ENCODE measurements around the gene PRKCQ.
"Not testable (repeated sequence)": the region's sequence is repeated elsewhere in the genome, so short reads cannot be mapped to it uniquely, and the experiment has no call there.

Gene PRKCQ

DNA sequence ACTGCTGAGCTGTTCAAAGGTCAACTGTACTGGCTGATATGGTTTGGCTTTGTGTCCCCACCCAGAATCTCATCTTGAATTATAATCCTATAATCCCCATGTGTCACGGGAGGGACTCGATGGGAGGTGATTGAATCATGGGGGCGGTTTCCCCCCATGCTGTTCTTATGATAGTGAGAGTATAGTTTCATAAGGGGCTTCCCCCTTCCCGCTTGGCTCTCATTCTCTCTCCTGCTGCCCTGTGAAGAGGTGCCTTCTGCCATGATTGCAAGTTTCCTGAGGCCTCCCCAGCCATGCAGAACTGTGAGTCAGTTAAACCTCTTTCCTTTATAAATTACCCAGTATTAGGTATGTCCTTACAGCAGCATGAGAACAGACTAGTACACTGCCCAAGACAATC is 140.2 kb downstream of the PRKCQ start:
- not testable (repeated sequence) for DNase-seq

DNA sequence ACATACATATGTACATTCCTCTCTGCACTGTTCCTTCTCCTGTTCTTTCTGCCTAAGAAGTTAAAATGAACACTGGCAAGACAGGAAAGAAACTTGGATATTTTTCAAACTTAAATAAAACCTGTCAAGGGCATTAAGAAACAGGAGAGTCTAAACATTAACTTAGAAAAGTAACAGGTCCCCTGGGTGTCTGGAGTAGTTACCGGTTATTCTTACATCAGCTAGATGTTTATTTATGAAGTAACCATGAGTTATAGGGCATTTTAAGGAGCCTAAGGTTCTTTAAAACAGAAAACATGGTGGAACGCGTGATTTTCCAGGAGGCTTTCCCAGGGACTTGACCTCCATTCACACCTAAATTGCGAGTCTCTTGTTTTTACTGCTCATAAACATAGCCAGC is 148.2 kb downstream of the PRKCQ start:
- no peak for DNase-seq

DNA sequence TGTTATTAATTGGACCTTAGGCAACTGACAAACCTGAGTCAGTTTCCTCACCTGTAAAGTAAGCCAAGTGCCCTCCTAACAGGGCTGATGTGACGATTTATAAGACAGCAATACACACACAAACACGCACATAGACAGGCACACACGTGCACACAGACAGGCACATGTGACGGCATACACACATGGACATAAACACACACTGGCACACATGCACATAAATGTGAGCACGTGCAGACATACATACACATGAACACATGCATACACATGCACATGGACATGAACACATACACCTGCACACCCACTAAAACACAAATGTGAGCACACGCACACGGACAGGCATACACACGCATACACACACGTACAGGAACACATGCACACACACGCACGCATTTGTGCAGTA is 148.9 kb downstream of the PRKCQ start:
- DNase-seq: no peak

DNA sequence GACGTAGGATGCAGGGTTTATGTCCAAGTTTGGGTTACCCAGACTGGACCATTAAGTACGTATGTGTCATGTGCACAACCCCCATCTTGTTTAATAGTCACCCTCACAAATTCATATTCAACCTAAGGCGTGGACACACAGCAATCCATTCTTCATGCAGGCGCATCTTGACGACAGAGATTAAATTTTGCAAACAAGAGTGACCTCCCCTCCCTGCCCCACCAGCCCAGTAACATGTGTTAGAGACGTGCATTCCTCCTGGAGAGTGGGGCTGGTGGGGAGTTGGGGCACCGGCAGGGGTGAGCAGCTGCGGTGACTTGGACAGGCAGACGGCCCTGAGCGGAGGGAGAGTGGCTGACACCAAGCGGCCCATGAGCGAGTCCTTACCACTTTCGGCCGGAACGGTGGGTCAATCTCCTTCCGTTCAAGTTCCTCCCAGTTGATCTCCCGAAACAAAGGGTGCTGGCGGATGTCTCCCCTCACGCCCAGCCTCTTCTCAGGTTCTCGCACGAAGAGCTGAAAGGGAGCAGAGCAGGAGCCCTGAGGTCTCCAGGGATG is 149.6 kb downstream of the PRKCQ start:
- no peak for DNase-seq

DNA sequence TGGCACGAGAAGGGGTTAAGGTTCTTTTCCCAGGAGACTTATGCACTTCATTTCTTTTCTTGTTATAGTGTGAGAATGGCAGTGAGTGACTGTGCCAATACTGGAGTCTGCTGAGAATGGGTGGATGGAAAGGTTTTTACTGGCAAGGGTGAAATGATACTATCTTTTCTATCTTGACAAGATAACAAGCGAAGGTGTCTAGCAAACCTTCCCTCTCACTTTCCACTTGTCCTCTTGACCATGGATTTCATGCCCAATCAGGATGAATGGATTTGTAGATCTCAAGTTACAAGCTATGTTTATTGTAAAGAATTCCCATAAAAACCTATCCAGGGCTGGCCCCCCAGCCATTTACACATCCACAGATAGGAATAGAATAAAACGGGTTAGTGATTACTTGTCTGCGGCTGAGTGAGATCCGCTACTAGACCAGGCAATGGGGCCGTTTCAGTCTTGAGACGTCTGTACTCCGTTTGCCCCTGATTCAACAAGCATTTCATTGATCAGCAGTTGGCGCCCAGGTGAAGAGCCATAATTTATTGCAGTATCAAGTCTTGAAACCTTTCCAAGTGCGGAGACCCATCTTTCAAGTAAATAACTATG is 152.6 kb downstream of the PRKCQ start:
- DNase-seq: no peak

DNA sequence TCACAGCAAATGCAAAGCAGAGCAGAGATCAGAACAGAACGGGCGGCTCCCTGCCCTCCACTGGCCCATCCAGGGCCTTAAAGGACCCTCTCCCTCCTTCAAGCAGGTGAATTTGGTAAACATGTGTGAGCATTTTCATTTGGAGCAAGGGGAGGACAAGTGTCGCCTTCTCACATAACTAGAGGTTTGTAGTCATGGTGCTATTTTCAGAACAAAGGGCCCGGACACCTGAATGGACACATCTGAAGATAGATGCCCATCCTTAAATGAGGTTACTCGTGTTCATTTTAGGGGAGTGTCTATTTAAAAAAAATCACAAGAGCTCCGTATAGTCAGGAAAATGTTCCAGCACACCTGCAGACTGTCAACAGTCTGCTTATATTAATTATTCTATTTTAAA is 153.8 kb downstream of the PRKCQ start:
- no peak for DNase-seq

DNA sequence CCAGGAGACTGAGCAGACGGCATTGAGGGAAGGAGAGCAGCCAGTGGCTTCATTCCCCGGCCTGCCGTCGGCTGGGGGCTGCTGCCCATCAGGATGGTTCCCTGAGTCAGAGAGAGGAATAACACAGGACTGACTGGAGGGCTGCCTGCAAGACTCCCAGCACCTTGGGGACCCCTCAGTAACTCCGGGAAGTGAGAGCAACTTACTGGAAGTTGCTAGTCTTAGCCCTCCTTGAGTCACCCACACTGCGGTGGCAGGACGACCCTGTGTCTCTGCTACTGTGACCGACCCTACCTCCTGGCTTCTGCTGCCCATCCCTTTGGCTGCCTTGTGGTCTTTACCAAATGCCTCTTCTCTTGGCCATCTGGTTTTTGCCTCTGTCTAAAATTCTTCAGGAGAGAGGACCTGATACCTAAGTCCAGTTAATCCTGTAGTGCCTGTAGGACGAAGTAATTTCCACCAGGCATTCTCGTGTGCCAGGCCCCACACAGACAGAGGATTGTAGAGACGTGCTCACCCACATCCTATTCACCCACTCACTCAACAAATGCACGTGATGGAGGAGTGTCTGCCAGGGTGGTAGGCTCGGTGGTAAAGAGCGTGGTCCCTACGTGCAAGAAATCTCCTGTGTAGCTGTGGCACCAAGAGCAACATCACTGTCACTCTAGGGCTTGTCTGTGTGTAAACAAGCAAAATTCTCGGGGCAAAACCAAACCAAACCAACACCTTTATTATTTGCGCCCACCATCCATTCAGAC is 156.5 kb downstream of the PRKCQ start:
- no peak for DNase-seq

DNA sequence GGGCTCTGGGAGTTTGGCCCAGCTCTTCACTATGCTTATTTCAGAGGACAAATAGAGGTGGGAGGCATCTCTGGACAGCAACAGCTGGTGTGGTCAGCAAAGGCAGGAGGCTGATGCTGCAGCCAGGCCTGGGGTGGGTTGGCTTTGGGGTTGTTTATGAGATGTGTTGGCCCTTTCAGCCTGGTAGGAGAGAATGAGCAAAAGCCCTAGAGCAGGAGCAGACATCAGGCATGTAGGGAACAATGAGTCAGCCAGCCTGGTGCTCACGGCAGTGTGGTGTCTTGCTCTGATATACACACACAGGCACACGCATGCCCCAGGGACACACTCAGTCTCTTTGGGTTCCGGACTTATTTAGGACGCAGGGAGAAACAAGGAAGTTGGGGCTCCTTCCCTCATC is 157.1 kb downstream of the PRKCQ start:
- DNase-seq: no peak

DNA sequence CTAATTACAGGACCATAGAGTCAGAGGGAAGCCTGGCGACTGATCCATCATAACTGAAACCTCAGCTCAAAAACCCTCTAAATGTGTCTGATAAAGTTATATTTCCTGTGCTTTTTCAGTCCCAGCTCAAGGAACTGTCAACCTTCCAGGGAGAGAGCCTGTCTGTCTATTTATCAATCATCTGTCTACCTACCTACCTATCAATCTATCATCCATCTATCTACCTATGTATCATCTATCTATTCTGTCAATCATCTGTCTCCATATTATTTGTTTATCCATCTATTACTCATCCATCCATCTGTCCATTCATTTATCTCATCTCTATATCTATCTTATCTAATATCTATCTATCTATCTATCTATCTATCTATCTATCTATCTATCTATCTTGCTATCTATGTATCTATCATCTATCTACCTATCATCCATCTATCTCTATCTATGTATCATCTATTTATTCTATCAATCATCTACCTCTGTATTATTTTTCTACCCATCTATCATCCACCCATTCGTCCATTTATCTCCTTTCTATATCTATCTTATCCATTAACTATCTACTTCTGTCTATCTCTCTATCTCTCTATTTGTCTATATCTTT is 161.4 kb downstream of the PRKCQ start:
- DNase-seq: no peak

DNA sequence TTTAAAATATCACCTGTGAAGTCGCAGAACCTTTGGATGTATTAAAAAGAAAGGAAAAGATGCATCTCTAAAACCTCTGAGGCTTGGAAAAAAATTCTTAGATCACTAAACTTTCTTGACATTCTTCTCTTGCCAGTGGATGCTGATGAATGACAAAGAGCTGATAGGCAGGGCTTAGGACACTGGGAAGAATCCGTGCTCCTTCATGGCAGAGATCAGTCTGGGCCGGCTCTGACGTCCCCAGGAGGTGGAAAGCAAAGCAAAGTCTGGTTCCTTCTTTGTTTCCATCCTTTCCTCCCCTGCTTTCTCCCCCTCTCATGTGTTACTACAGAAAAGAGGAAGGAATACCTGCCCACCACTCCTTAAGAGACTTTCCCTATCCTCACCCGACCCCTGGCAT is 161.9 kb downstream of the PRKCQ start:
- DNase-seq: no peak

DNA sequence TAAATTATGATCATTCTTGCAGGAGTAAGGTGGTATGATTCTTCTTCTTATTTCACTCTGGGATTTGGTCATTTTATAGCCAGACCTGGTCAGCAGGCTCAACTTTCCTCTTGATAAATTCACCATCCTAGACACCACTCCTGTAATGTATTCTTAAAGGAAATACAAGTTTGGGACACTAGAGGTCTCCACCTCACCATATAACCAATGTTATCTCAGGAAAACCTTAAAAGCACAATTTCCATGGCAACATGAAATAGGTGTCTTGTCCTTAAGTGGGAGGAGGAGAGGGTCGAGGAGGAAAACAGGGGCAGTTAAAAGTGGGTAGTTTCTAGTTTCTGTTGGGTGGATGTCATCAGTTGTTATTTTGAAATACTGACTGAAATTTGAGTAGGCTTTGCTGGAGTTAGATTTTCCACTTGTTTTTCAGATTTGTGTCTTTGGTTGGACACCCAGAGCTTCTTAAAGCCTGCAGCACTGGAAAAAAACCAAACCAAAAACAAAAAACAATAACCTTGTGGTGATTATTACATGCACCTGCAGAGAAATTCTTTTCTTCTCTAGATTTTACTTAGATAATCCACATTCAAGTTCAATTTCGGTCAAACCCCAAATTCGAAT is 163.1 kb downstream of the PRKCQ start:
- peak; percentile 81 to 83 for DNase-seq

DNA sequence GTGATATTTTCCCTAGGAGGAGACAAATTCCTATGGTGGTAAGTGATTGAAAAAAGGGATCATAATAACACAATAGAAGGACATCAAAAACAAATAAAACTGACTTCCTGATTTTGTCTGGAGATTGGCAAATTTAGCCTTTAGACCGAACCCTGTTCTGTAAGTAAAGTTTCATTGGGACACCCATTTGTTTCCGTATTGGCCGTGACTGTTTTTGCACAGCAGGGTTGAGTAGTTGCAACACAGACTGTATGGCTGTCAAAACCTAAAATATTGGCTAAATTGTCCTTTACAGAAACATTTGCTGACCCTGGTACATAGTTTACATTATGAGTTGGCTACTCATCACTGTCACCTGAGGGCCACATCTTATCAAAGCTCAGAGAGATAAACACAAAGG is 168.6 kb downstream of the PRKCQ start:
- DNase-seq: no peak

DNA sequence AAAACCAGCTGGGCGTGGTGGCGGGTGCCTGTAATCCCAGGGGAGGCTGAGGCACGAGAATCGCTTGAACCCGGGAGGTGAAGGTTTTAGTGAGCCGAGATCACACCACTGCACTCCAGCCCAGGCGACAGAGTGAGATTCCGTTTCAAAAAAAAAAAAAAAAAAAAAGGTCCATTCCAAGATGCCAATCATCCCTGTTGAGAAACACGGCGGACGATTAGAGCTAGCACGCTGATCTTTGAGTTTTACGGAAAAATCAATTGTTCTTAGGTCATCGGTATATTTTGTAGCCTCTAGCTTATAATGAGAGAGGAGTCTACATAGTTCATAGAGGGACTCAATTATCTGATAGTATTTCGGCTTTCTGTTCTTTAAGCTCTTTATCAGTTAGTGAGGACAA is 169.2 kb downstream of the PRKCQ start:
- DNase-seq: no peak

DNA sequence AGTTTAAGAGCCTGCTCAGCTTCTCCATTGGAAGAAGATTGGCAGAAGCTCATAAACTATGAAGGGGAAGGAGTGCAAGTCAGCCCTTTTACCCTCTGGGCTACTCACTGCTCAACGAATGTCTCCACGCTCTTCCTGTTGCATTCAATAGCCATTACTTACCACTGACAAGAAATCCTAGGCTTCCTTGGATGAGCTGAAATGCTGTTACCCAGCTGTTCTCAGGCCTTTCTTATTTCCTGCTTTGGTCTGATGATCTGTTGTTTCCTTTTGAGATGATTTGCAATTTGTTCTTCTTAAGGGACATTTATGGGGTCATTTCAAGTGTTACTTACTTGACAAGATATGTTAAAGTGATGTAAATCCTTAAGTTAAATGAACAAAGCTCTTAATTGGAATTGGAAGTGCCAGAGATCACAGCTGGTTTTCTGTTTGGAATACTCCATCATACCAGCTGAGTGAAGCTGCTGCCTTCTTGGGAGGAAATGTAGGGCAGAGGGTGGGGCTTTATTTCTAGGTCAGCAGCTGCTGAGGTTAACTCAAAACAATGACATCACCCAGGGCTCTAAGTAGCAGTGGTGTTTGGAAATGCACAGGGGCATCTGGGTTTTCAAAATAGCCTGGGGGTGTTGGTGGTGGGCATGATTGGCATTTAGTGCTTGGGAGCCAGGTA is 170.0 kb downstream of the PRKCQ start:
- no peak for DNase-seq

DNA sequence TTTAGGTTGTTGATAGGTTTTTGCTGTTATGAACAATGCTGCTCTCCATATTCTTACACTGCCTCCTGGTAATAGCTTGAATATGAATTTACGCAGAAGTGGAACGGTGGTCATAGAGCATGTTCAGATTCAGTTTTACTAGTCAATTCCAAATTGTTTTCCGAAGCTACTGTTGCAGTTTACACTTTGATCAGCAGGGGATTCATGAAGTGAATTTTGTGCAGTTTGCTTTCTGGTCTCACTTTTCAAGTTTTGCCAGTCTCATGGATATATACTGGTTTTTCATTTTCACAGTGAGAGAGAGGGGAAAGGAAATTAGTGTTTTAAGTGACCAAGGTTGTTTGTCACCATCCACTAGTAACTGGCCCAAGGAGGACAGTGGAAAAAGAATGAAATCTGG is 171.3 kb downstream of the PRKCQ start:
- DNase-seq: peak; percentile 11 to 31

DNA sequence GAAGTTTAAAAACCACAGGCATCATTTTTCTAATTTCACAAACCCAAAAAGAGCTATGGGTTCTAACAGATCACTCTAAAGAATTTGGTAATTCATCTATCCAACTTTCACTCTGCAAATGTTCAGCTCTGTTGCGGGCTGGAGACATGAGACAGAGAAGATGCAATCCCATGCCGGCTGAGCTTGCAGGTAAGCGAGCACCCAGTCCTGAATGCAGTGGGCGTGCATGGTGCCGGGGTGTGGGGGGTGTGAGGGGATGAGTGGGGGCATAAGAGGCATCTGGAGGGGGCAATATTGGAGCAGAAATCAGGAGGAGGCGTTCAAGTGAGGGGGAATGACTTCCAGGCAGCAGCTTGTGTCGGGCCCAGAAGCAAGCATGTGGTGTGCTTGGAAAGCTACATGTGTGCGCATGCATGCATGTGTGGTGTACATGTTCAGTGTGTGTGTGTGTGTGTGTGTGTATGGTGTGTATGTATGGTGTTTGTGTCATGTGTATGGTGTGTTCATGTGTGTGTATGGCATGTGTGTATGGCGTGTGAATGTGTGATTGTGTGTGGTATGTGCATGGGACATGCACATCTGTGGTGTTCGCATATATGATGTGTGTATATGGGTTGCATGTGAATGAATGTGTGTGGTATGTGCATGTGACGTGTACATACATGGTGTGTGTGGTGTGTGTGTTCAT is 172.9 kb downstream of the PRKCQ start:
- no peak for DNase-seq

DNA sequence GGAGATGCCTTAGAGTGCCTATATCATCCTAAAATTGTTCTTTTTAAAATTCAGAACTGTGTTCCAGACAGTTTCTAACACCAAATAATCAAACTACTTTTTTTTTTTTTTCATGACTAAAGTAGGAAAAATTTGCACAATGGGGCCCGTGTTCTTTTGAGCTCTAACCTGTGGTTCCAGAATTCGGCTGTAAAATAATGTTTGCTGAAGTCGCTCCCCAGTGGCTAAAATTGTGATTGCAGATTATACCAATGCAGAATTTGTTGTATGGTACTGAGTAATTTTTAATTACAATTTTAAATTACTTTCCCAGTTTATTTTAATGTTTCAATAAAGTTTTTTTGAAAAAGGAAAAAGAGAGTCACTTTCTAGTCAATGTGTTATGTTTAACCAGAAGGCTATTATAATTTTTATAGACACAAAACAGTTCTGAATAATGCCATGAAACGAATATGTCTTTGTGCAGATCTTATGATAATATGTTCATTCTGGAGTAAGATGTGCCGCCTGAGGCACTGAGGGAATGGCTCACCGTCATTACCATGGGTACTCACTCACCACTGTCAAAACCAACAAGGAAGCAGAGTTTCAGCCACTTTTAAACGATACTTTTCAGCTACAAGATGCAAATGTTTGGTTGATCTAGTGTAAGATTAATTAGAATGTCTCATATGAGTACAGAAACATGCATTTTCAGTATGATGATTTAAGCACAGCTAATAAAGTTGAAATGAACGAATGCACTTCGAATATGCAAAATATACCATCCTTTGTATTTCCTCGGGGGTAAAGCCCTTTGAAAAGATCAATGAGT is 173.6 kb downstream of the PRKCQ start:
- DNase-seq: peak; percentile 63 to 78

DNA sequence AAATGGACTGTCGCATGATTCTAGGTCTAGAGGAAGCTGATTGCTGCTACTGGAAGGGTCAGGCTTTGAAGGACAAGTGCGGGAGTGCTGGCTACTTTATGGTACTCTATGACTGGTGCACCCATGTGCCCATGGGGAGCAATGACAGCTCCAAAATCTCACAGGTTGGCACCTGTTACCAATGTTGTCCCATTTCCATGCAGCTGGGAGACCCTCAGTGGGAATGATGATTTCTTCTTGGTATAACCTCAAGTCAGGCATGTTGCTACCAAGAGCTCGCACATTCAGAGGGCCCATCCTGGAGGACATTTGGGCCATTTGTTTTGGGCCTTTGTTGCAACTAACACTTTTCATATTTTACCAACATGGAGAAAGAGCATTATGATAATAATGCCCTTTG is 174.4 kb downstream of the PRKCQ start:
- DNase-seq: no peak

DNA sequence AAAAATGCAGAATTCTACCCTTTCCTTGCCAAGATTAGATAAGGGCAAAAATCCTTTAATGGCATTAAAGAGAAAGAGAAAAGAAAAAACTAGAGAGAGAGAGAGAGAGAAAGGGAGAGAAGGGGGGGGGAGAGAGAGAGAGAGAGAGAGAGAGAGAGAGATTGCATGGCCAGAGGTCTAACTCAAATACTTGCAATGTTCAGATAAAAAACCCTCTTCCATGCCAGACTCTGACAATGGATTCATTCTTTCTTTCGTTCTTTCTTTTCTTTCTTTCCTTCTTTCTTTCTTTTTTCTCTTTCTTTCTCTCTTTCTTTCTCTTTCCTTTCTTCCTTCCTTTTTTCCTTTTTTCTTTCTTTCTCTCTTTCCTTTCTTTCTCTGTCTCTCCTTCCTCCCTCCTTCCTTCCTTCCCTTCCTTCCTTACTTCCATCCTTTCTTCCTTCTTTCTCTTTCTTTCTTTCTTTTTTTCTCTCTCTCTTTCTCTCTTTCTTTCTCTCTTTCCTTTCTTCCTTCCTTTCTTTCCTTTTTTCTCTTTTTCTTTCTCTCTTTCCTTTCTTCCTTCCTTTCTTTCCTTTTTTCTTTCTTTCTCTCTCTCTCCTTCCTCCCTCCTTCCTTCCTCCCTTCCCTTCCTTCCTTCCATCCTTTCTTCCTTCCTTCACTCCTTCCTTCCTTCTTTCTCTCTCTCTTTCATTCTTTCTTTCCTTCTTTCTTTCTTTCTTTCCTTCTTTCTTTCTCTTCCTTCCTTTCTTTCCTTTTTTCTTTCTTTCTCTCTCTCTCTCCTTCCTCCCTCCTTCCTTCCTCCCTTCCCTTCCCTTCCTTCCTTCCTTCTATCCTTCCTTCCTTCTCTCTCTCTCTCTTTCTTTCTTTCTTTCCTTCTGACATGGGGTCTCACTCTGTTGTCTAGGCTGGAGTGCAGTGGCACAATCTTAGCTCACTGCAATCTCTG is 175.7 kb downstream of the PRKCQ start:
- no peak for DNase-seq

DNA sequence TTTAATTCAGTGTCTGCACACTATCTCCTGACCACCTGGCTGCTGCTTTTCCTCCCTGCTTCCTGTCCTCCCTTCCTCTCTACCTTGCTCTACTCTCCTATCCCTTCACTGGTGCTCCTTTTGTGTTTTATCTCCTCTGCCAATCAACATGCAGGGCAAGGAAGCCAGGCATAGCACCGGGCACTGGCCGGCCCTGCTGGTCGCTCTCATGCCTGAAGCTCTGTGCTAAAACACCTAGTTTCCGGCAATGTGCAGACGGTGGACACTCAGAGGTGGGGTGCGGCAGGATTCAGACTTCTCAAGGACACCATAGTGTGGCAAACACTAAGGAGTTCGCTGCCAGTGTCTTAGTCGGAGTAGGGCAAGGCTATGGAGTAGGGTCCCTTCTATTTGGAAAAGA is 177.1 kb downstream of the PRKCQ start:
- DNase-seq: no peak

DNA sequence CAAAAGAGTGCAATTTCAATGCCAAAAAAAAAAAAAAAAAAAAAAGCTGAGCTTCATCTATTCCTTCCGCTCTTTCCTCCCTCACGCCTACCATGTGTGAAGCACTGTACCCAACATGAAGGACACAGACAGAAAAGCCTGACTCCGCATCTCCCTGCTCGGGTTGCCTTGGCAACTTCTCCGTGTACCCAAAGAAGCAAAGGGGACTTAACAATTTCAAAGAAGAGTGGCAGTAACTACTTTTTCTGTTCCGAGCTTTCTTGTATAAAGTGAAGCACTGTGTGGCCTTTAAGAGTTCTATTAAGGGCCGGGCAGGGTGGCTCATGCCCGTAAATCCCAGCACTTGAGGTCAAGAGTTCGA is 177.7 kb downstream of the PRKCQ start:
- no peak for DNase-seq
